Prostate gland (tissue), 2 donors: ENCODE results near the gene LSM4. TPM values are rescaled to one million over a fixed set of nuclear protein-coding genes. Genes with fewer than 3 reads are reported as not detected.

ENCODE experiments used
- DNase-seq: peaks from one replicate; pipeline ENCODE4 v3.0.0-alpha.2; 2019; ENCODE audit warnings: low spot score
- H3K27ac ChIP-seq, 2 donors: fragments of 200-600 bp; sonication (generic); 2 replicates each; pipeline ENCODE4 v1.5.1; 2017 to 2019
- H3K27me3 ChIP-seq: fragments of 200-600 bp; sonication (generic); replicated peaks from 2 replicates; pipeline ENCODE4 v1.5.1; 2019; ENCODE audit not compliant: insufficient read depth
- H3K36me3 ChIP-seq, 2 donors: fragments of 200-600 bp; sonication (generic); 1 replicate in 1 of 2; 2 replicates in 1 of 2; pipeline versions ENCODE4 v1.5.1 to v1.8.1; 2017 to 2019
- H3K4me1 ChIP-seq: fragments of 200-600 bp; sonication (generic); replicated peaks from 2 replicates; pipeline ENCODE4 v1.5.1; 2019
- H3K4me3 ChIP-seq, 2 donors: fragments of 200-600 bp; sonication (generic); 2 replicates each; pipeline ENCODE4 v1.5.1; 2017 to 2019
- H3K9me3 ChIP-seq: fragments of 200-600 bp; sonication (generic); 2 replicates; pipeline ENCODE4 v1.5.1; 2017
- CTCF ChIP-seq, 4 experiments: fragments of 200-600 bp in 2 of 4; fragments of 450-650 bp in 2 of 4; sonication (generic) in 2 of 4; IDR thresholded peaks; 1 replicate in 3 of 4; 2 replicates in 1 of 4; pipeline ENCODE4 v1.5.1; 2016 to 2019; ENCODE audit warnings: antibody characterized with exemption in 4 of 4, mild to moderate bottlenecking in 2 of 4, moderate library complexity in 2 of 4
- POLR2A ChIP-seq: fragments of 450-650 bp; IDR thresholded peaks from one replicate; pipeline ENCODE4 v1.6.1; 2016; ENCODE audit warnings: antibody characterized with exemption, mild to moderate bottlenecking
- POLR2AphosphoS5 ChIP-seq: sonication (generic); formaldehyde crosslinking; IDR thresholded peaks from one replicate; pipeline ENCODE4 v1.6.1; 2017; ENCODE audit warnings: antibody characterized with exemption
- WGBS: methylation state at CpG from one replicate; pipeline ENCODE4 v1.1.5; 2018; 5-methylcytosine and 5-hydroxymethylcytosine counted together
- intact Hi-C: fragments of 100-400 bp; cut with DNase I; formaldehyde crosslinking; loops from one replicate; pipeline ENCODE4 v1.14.2; 2022
- total RNA-seq, 2 donors: library from RNA; depleted of rRNA; stranded (reverse); fragments of >200 nt; gene quantifications; one replicate each; pipeline ENCODE4 v1.1.0, GENCODE V29; 2016

The LSM4 gene
- total RNA-seq, 2 donors from 2014 or later = 157 to 215 TPM

GRCh38 chr19:18281082-18282020 is 41.5 kb downstream of the LSM4 start, which contains the start of gene JUND:
Gene JUND, minus strand, starts transcription at chr19:18281622. Its CDS starts 138 bp downstream, at chr19:18281484.
- 0% methylated on average over 45 of the region's 138 CpGs for WGBS
- H3K27me3 ChIP-seq = no peaks in the 10 kb centered on the region
- H3K4me3 ChIP-seq = peak within 1 kb of the TSS; percentile 99
- DNase-seq = peak; percentile 95
- no peaks in the 10 kb centered on the region for H3K36me3 ChIP-seq
- H3K4me1 ChIP-seq = peaks cover 12% of the 10 kb centered on the region
- intact Hi-C loops = no loop called here
- TF ChIP-seq CTCF (IDR thresholded peaks at IDR 0.05) (peak in 1 of 4 experiments; percentile 4), POLR2A (peak; percentile 96), POLR2AphosphoS5 (peak; percentile 91)
- H3K9me3 ChIP-seq = no peaks in the 10 kb centered on the region
- peak within 1 kb of the TSS; percentile 100 for H3K27ac ChIP-seq

DNA sequence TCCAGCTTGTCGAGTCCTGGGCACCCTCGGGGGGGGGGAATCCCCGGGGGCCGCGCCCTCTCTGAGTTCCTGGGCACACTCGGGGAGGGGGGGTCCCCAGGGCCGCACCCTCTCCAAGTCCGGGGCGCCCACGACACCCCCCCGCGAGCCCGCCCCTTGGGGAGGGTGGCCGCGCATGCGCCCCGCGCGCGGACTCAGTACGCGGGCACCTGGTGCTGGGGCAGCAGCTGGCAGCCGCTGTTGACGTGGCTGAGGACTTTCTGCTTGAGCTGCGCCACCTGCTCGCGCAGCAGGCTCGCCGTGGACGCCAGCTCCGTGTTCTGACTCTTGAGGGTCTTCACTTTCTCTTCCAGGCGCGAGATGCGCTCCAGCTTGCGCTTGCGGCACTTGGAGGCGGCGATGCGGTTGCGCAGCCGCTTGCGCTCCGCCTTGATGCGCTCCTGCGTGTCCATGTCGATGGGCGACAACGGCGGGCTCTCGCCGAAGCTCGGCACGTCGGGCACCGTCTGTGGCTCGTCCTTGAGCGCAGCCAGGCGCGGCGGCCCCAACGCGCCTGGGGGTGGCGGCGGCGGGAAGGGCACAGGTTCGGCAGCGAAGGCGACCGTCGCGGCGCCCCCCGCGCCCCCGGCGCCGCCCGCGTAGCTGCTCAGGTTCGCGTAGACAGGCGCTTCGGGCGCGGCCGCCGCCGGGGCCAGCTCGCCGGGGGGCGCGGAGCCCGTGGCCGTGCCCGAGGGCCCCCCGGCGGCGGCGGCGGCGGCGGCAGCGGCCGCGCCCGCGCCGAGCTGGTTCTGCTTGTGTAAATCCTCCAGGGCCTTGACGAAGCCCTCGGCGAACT is 42.4 kb downstream of the LSM4 start:
- peaks cover 15% of the 10 kb centered on the region for H3K4me1 ChIP-seq
- TF ChIP-seq POLR2AphosphoS5 (peak; percentile 96), POLR2A (peak; percentile 97), CTCF (IDR thresholded peaks at IDR 0.05) (peak in 2 of 4 experiments; percentile 7 to 17)
- no peaks in the 10 kb centered on the region for H3K36me3 ChIP-seq
- no peaks in the 10 kb centered on the region for H3K27me3 ChIP-seq
- DNase-seq = peak; percentile 78
- intact Hi-C loops = no loop called here
- WGBS = under 1% methylated on average over 56 of the region's 111 CpGs
- peak overlapping the region; percentile 99 to 100 for H3K27ac ChIP-seq
- no peaks in the 10 kb centered on the region for H3K9me3 ChIP-seq
- H3K4me3 ChIP-seq = peak overlapping the region; percentile 99

DNA sequence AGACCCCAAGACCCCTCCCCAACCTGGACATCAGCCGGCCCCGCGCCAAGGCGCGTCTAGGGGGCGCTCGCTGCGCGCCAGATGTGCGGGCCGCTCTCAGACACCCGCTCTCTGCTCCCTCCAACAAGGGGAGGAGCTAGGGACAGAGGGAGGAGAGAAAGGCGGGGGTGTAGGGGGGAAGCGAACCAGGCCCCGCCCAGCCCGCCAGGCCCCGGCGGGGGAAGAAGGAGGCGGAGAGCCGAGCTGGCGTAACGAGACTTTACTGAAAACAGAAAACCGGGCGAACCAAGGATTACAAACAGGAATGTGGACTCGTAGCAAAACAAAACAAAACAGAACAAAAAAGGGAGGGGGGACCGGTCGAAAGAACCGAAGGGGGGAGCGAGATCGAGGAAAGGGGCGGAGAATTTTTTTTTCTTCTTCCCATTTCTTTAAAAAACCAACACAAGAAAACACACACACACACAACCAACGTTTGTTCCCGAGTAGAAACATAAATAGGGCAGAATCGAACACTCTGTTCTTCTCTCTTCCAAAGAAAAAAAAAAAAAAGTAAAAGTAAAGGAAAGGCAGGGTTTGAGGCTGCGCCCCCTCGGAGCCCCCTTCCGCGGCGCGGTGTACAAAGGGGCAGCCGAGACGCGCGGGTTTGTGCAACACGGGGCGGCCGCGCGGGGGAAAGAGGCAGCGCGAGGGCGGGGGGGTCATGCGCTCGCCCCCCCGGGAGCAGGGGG is 43.2 kb downstream of the LSM4 start:
- no peaks in the 10 kb centered on the region for H3K9me3 ChIP-seq
- peak overlapping the region; percentile 99 to 100 for H3K27ac ChIP-seq
- DNase-seq = peak; percentile 95
- peak overlapping the region; percentile 99 for H3K4me3 ChIP-seq
- WGBS = under 1% methylated on average over 55 of the region's 55 CpGs
- intact Hi-C loops = loop anchor here (1.0 to 5.0 kb wide), 3 partner anchors 44 to 138 kb away; partner anchors contain the start of genes LSM4 and SSBP4
- H3K27me3 ChIP-seq = no peaks in the 10 kb centered on the region
- peak; percentile 62 to 98 (median 89) for TF ChIP-seq CTCF (IDR thresholded peaks at IDR 0.05)
- peak; percentile 99 for TF ChIP-seq POLR2AphosphoS5
- TF ChIP-seq POLR2A = peak; percentile 97
- peaks cover 22% of the 10 kb centered on the region for H3K4me1 ChIP-seq
- H3K36me3 ChIP-seq = no peaks in the 10 kb centered on the region

GRCh38 chr19:18279266-18279515 is 43.7 kb downstream of the LSM4 start:
- TF ChIP-seq CTCF (IDR thresholded peaks at IDR 0.05) = no peak
- TF ChIP-seq POLR2A = no peak
- no peak for TF ChIP-seq POLR2AphosphoS5
- Histone ChIP-seq H3K36me3 (no peaks in the 10 kb centered on the region), H3K27ac (peak overlapping the region; percentile 99 to 100), H3K9me3 (no peaks in the 10 kb centered on the region), H3K4me3 (peak overlapping the region; percentile 99), H3K4me1 (peaks cover 25% of the 10 kb centered on the region), H3K27me3 (no peaks in the 10 kb centered on the region)
- intact Hi-C loops = loop anchor here (1.0 to 5.0 kb wide), 3 partner anchors 44 to 138 kb away; partner anchors contain the start of genes LSM4 and SSBP4
- DNase-seq = no peak
- 0% methylated on average over 5 of the region's 5 CpGs for WGBS
